AG09309 (cell line): Measurements from ENCODE around the gene DNAH14.

Experiments
- DNase-seq: peaks from one replicate; pipeline ENCODE4 v3.0.0-alpha.2; 2010; ENCODE audit warnings: low read depth
- H3K4me3 ChIP-seq: 2 replicates; pipeline ENCODE4 v1.5.1; 2011; ENCODE audit warnings: mild to moderate bottlenecking, low read depth, low read length, moderate library complexity; ENCODE audit not compliant: control insufficient read depth
- CTCF ChIP-seq: IDR thresholded peaks from 2 replicates; pipeline ENCODE4 v1.5.1; 2011; ENCODE audit warnings: mild to moderate bottlenecking, low read depth, low read length, inconsistent platforms; ENCODE audit not compliant: insufficient read depth, control insufficient read depth; ENCODE audit errors: missing control alignments

The DNAH14 gene

GRCh38 chr1:225428068-225428880, 498.8 kb downstream of the DNAH14 start:
- DNase-seq: no peak
- TF ChIP-seq CTCF: no peak
- peak overlapping the region; percentile 80 for H3K4me3 ChIP-seq

- DNase-seq: no peak
- H3K4me3 ChIP-seq: peak overlapping the region; percentile 80
- no peak for TF ChIP-seq CTCF
Observed at GRCh38 chr1:225428881-225429455, 499.5 kb downstream of the DNAH14 start.

GRCh38 chr1:225430301-225430700, 500.8 kb downstream of the DNAH14 start:
- no peak overlapping the region for H3K4me3 ChIP-seq
- DNase-seq: no peak
- no peak for TF ChIP-seq CTCF

GRCh38 chr1:225431081-225431863, 501.8 kb downstream of the DNAH14 start:
- DNase-seq: no peak
- no peak for TF ChIP-seq CTCF
- no peak overlapping the region for H3K4me3 ChIP-seq

- H3K4me3 ChIP-seq: no peak overlapping the region
- no peak for DNase-seq
- no peak for TF ChIP-seq CTCF
Observed at GRCh38 chr1:225434046-225434445, 504.6 kb downstream of the DNAH14 start.

- DNase-seq: no peak
- no peak for TF ChIP-seq CTCF
- no peak overlapping the region for H3K4me3 ChIP-seq
Observed at GRCh38 chr1:225435076-225435475, 505.6 kb downstream of the DNAH14 start.
